Measurements from ENCODE around the gene G6PC1. TPM values are rescaled to one million over a fixed set of nuclear protein-coding genes. Genes with fewer than 3 reads are reported as not detected.

The G6PC1 gene
- total and polyA plus RNA-seq, 2 of the 13 experiments (the other 11 are each of a cell fraction or from before 2014, with no cell fraction given) = 1.7 to 37.9 TPM

DNA sequence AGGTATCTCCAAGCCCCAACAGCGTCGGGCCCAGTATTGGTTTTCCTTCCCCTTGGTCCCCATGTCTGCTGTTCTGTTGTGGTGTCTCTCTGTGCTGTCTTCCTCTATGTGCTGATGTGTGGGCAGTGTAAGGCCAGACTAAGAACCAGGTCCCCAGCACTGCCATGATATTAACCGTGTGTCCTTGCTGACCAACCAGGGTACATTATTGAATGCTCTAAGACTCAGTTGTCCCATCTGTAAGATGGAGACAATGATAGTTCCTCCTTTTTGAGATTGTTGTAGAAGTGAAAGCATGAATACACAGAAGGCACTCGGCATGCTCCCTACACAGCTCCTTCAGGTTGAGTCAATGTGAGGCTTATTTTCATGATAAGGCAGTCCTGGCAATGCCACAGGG is 29.0 kb upstream of the G6PC1 start:
- H4K20me1 ChIP-seq (ENCODE audit: insufficient read depth, low read length) = no peaks in the 10 kb centered on the region
- POLR2A ChIA-PET = no interaction called here
- no peak overlapping the region for H3K9ac ChIP-seq (ENCODE audit: insufficient read depth, low read depth, low read length)
- no peak overlapping the region for H2AFZ ChIP-seq (ENCODE audit: low read length)
- no TSS peak for BruUV-seq (replicated peaks)
- CTCF ChIA-PET (ENCODE audit: low intra/inter-chr PET ratio, low total read pairs) = no interaction called here
- H3K9me3 ChIP-seq (ENCODE audit: low read length) = peaks cover 9% of the 10 kb centered on the region
- intact Hi-C loops (cut with micrococcal nuclease; ENCODE audit: unreplicated experiment) = no loop called here
- no peaks in the 10 kb centered on the region for H3K36me3 ChIP-seq (replicated peaks in 1 of 2; ENCODE audit: control insufficient read depth in 1 of 2, insufficient read depth in 2 of 2, low read length in 2 of 2)
- no peak for ATAC-seq
- no peak overlapping the region for H3K4me3 ChIP-seq (replicated peaks in 1 of 3; ENCODE audit: insufficient read depth in 1 of 3, low read depth in 2 of 3, low read length in 3 of 3)
- WGBS (ENCODE audit: low lambda C conversion rate) = 97% methylated on average over 4 of the region's 4 CpGs
- in situ Hi-C loops (cut with HindIII; ENCODE audit: extremely low pct_ligation_motif_present, low pct_unique_long_range_greater_than_20kb) = no loop called here
- FAIRE-seq = no peak
- no peaks in the 10 kb centered on the region for H3K27me3 ChIP-seq (ENCODE audit: control insufficient read depth in 1 of 2, insufficient read depth in 2 of 2, low read length in 2 of 2)
- DNase-seq (ENCODE audit: low spot score) = no peak
- H3K27ac ChIP-seq (ENCODE audit: extremely low read length, insufficient read depth, low read length) = peak overlapping the region; percentile 5
- 0 out of 2 replicates have a peak, but pooled peaks have one; percentile 68 for TF ChIP-seq ZNF572 (CRISPR knock-in tag; IDR thresholded peaks at IDR 0.05)
- peak; percentile 74; the same call in 1 of the 2 replicates for TF ChIP-seq ZNF629 (CRISPR knock-in tag; conservative IDR thresholded peaks at IDR 0.05)
- no peak for TF ChIP-seq ZFP36L1 (CRISPR knock-in tag; IDR thresholded peaks at IDR 0.05)
- TF ChIP-seq ZNF782 (CRISPR knock-in tag; IDR thresholded peaks at IDR 0.05; ENCODE audit: borderline replicate concordance) = peak; percentile 18; the same call in 1 of the 2 replicates
- TF ChIP-seq GLI4 (CRISPR knock-in tag; IDR thresholded peaks at IDR 0.05; ENCODE audit: borderline replicate concordance) = 0 out of 2 replicates have a peak, but pooled peaks have one; percentile 33
- H3K4me1 ChIP-seq (ENCODE audit: insufficient read depth, low read length) = peaks cover 60% of the 10 kb centered on the region
- no peaks in the 10 kb centered on the region for H3K79me2 ChIP-seq (ENCODE audit: insufficient read depth, low read length)
- peak overlapping the region; percentile 23; the same call in 1 of the 2 replicates for H3K4me2 ChIP-seq (ENCODE audit: low read depth, low read length)

DNA sequence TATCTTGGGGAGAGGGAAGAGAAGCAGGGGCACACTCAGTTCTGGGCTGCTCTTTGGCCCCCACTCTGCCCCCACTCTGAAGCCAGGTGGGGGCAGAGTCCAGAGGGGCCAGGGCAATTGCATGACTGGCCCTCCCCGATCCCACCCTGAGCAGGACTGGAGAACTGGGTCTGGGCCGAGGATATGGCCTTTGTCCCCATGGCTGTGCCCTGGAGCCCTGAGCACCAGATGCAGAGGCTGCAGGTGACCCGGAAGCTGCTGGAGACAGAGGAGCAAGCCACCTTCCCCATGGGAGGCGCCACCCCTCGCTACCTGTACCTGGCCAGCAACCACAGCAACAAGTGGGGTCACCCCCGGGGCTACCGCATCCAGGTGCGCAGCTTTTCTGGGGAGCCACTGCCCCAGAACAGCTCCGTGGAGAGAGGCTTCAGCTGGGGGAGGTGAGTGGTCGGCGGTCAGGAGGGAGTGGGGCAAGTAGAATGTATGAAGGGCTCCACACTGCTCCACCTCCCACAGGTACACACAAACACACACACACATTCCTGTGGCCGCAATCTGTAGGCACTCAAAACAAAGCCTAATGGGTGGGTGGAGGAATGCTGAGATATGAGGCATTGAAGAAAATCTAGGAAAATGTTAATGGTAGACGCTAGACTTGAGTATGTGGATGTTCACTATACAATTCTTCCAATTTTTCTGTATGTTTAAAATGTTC is 28.2 kb upstream of the G6PC1 start:
- 74% methylated on average over 12 of the region's 13 CpGs for WGBS (ENCODE audit: low lambda C conversion rate)
- Histone ChIP-seq H3K79me2 (ENCODE audit: insufficient read depth, low read length) (no peaks in the 10 kb centered on the region), H3K27me3 (ENCODE audit: control insufficient read depth in 1 of 2, insufficient read depth in 2 of 2, low read length in 2 of 2) (no peaks in the 10 kb centered on the region), H3K4me1 (ENCODE audit: insufficient read depth, low read length) (peaks cover 58% of the 10 kb centered on the region), H4K20me1 (ENCODE audit: insufficient read depth, low read length) (no peaks in the 10 kb centered on the region), H3K9me3 (ENCODE audit: low read length) (peaks cover 9% of the 10 kb centered on the region), H3K36me3 (replicated peaks in 1 of 2; ENCODE audit: control insufficient read depth in 1 of 2, insufficient read depth in 2 of 2, low read length in 2 of 2) (no peaks in the 10 kb centered on the region), H2AFZ (ENCODE audit: low read length) (no peak overlapping the region), H3K4me3 (replicated peaks in 1 of 3; ENCODE audit: insufficient read depth in 1 of 3, low read depth in 2 of 3, low read length in 3 of 3) (no peak overlapping the region), H3K9ac (ENCODE audit: insufficient read depth, low read depth, low read length) (no peak overlapping the region), H3K4me2 (ENCODE audit: low read depth, low read length) (peak overlapping the region; percentile 23; the same call in 1 of the 2 replicates), H3K27ac (ENCODE audit: extremely low read length, insufficient read depth, low read length) (peak overlapping the region; percentile 5)
- intact Hi-C loops (cut with micrococcal nuclease; ENCODE audit: unreplicated experiment) = no loop called here
- DNase-seq (ENCODE audit: low spot score) (no peak), FAIRE-seq (no peak), ATAC-seq (peak; percentile 50)
- in situ Hi-C loops (cut with HindIII; ENCODE audit: extremely low pct_ligation_motif_present, low pct_unique_long_range_greater_than_20kb) = no loop called here
- POLR2A ChIA-PET = interaction anchor here (1.2 kb wide), 5 partner anchors 14 to 48 kb away, joined by 3 to 5 read pairs (median 4); partner anchors contain the start of gene BECN1
- BruUV-seq (replicated peaks) = no TSS peak
- CTCF ChIA-PET (ENCODE audit: low intra/inter-chr PET ratio, low total read pairs) = no interaction called here
- TF ChIP-seq HNF4G (IDR thresholded peaks at IDR 0.05; ENCODE audit: borderline replicate concordance, low read depth, low read length) (peak; percentile 69), HNF4G (CRISPR knock-in tag; IDR thresholded peaks at IDR 0.05; ENCODE audit: borderline replicate concordance, low read depth) (peak; percentile 45; the same call in 1 of the 2 replicates), KAT8 (CRISPR knock-in tag; IDR thresholded peaks at IDR 0.05) (no peak), RORA (CRISPR knock-in tag; IDR thresholded peaks at IDR 0.05) (no peak), HES4 (CRISPR knock-in tag; IDR thresholded peaks at IDR 0.05; ENCODE audit: borderline replicate concordance) (peak; percentile 59; the same call in 1 of the 2 replicates), TBP (CRISPR knock-in tag; IDR thresholded peaks at IDR 0.05) (no peak), ZNF296 (CRISPR knock-in tag; conservative IDR thresholded peaks at IDR 0.05) (no peak)
- TF ChIP-seq, protein P1, sequence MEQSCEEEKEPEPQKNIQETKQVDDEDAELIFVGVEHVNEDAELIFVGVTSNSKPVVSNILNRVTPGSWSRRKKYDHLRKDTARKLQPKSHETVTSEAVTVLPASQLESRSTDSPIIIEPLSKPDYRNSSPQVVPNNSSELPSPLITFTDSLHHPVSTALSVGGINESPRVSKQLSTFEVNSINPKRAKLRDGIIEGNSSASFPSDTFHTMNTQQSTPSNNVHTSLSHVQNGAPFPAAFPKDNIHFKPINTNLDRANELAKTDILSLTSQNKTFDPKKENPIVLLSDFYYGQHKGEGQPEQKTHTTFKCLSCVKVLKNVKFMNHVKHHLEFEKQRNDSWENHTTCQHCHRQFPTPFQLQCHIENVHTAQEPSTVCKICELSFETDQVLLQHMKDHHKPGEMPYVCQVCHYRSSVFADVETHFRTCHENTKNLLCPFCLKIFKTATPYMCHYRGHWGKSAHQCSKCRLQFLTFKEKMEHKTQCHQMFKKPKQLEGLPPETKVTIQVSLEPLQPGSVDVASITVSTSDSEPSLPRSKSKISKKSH (CRISPR knock-in tag; IDR thresholded peaks at IDR 0.05; ENCODE audit: borderline replicate concordance) = 0 out of 2 replicates have a peak, but pooled peaks have one; percentile 74
- TF ChIP-seq, protein P2, sequence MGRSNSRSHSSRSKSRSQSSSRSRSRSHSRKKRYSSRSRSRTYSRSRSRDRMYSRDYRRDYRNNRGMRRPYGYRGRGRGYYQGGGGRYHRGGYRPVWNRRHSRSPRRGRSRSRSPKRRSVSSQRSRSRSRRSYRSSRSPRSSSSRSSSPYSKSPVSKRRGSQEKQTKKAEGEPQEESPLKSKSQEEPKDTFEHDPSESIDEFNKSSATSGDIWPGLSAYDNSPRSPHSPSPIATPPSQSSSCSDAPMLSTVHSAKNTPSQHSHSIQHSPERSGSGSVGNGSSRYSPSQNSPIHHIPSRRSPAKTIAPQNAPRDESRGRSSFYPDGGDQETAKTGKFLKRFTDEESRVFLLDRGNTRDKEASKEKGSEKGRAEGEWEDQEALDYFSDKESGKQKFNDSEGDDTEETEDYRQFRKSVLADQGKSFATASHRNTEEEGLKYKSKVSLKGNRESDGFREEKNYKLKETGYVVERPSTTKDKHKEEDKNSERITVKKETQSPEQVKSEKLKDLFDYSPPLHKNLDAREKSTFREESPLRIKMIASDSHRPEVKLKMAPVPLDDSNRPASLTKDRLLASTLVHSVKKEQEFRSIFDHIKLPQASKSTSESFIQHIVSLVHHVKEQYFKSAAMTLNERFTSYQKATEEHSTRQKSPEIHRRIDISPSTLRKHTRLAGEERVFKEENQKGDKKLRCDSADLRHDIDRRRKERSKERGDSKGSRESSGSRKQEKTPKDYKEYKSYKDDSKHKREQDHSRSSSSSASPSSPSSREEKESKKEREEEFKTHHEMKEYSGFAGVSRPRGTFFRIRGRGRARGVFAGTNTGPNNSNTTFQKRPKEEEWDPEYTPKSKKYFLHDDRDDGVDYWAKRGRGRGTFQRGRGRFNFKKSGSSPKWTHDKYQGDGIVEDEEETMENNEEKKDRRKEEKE (IDR thresholded peaks at IDR 0.05) = no peak

Measured in HepG2 (cell line).